HFF-Myc (cell line): ENCODE results near the gene FLT3.
"Not testable (repeated sequence)": the region's sequence is repeated elsewhere in the genome, so short reads cannot be mapped to it uniquely, and the experiment has no call there.

Experiments
- DNase-seq: peaks from one replicate; pipeline ENCODE4 v3.0.0-alpha.2; 2011; ENCODE audit warnings: low read depth; ENCODE audit errors: extremely low read depth
- H3K4me3 ChIP-seq: replicated peaks from 2 replicates; pipeline ENCODE4 v1.5.1; 2011; ENCODE audit warnings: low read depth, mild to moderate bottlenecking, control low read depth, low read length
- TF ChIP-seq, protein P1 (sequence below): IDR thresholded peaks from 2 replicates; pipeline ENCODE4 v1.5.1; 2012; ENCODE audit warnings: mild to moderate bottlenecking, low read depth, low read length, control low read depth; ENCODE audit errors: missing control alignments

The FLT3 gene

DNA sequence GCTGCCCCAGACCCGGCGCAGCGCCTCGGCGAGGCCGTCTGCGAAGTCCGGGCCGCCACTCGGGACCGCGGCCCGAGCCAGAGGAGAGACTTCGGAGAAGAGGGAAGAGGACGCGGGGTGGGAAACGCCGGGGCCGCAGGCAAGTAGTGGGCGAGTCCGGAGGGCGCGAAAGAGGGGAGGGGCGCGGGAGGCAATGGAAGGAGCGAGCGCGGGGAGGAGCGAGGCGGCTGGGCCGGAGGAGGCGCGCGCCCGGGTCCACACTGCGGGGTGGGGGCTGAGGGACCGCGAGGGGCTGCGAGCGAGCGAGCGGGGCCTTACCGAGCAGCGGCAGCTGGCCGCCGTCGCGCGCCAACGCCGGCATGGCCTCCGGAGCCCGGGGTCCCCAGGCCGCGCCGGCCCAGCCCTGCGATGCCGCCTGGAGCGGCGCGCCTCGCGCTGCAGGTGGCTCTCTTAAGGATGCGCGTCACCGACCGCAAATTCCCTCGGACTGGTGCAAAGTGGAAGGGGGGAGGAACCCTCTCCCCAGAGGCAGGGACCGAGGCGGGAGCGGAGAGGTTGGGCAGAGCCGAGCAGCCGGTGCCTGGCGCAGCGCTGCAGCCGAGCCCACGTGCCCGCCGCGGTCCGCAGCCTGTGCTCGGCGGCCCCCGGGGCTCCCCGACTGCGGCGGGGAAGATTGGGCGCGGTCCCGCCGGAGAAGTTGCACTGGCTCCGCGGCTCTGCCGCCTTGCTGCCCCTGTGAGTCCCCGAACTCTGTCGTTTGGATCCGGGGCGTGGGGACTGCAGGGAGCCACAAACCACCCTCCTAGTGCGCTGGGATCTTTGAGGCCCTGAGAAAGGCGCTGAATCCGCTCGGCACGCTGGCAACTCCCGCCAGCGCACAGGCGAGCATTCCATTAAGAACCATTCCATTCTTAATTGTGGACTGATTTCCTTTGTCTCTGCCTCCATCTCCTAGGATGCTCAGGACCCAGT lies at the start of gene FLT3:
TSS of gene FLT3 (minus strand) at position 427 of the 972 bp plus-strand sequence. CDS start at position 361, 66 bp downstream.
- no peak for DNase-seq
- TF ChIP-seq, protein P1, sequence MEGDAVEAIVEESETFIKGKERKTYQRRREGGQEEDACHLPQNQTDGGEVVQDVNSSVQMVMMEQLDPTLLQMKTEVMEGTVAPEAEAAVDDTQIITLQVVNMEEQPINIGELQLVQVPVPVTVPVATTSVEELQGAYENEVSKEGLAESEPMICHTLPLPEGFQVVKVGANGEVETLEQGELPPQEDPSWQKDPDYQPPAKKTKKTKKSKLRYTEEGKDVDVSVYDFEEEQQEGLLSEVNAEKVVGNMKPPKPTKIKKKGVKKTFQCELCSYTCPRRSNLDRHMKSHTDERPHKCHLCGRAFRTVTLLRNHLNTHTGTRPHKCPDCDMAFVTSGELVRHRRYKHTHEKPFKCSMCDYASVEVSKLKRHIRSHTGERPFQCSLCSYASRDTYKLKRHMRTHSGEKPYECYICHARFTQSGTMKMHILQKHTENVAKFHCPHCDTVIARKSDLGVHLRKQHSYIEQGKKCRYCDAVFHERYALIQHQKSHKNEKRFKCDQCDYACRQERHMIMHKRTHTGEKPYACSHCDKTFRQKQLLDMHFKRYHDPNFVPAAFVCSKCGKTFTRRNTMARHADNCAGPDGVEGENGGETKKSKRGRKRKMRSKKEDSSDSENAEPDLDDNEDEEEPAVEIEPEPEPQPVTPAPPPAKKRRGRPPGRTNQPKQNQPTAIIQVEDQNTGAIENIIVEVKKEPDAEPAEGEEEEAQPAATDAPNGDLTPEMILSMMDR: no peak
- H3K4me3 ChIP-seq: peak within 1 kb of the TSS; percentile 28

DNA sequence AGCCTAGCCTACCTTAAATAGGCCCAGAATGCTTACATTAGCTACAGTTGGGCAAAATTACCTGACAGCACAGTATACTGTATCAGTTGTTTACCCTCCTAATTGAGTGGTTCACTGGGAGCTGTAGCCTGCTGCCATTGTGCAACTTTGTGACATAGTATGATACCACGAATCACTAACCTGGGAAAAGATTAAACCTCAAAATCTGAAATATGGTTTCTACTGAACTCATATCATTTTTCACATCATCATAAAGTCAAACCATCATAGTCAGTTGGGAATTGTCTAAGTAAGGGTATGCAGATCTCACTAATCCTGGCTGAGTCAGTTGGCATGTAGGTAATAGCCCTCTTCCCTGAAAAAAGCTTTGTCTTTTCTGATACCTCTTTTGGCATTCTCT lies 47.1 kb upstream of the FLT3 start:
- H3K4me3 ChIP-seq: no peak overlapping the region
- DNase-seq: no peak
- TF ChIP-seq, protein P1: no peak

DNA sequence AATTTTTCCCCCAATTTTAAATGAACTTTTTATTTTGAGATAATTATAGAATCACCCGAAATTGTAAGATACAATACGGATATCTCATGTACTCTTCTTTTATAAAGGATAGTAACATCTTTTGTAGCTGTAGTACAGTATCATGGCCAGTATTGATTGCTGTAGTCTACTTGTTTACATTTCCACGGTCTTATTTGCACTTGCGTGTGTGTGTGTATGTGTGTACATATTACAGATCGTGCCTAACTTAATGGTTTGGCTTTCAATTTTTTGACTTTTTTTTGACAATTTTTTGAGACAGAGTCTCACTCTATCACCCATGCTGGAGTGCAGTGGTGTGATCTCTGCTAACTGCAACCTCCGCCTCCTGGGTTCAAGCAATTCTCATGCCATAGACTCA lies 44.7 kb upstream of the FLT3 start:
- no peak for DNase-seq
- TF ChIP-seq, protein P1: no peak
- no peak overlapping the region for H3K4me3 ChIP-seq

DNA sequence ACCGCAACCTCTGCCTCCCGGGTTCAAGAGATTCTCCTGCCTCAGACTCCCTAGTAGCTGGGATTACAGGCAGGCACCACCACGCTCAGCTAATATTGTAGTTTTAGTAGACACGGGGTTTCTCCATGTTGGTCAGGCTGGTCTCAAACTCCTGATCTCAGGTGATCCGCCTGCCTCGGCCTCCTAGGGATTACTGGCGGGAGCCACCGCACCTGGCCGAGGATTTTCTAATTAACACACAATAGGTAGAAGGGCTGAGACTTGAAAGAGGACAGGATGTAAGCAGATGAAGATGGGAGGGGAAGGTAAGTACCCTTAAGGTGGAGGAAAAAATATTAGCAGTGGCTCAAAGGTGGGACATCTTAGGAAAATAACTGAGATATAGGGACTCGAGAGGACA lies 41.2 kb upstream of the FLT3 start:
- H3K4me3 ChIP-seq, DNase-seq: not testable (repeated sequence)

DNA sequence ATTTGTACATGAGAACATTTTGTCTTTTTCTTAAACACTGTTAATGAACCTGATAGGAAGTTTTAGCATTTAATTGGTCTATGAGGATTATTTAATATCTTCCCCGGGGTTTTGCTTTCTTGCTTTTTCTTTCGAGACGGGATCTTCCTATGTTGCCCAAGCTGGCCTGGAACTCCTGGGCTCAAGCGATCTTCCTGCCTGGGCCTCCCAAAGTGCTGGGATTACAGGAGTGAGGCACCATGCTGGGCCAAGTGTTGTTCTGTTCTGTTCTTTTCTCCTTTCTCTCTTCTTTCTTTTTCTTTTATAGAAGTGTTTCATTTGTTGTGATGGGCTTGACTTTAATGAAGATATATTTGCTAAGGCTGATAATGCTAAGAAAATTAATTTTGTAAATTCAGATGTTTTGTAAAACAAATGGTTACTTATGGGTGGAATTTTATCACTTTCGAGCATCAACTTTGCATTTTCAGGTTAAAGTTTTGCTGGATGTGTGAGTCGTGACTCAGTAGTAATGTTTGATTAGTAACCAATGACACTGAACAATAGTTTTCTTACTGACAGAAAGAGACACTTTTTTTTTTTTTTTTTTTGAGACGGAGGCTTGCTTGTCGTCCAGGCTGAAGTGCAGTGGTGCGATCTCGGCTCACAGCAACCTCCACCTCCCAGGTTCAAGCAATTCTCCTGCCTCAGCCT lies 40.2 kb upstream of the FLT3 start:
- H3K4me3 ChIP-seq: peak overlapping the region; percentile 87
- DNase-seq: no peak
- TF ChIP-seq, protein P1: no peak

DNA sequence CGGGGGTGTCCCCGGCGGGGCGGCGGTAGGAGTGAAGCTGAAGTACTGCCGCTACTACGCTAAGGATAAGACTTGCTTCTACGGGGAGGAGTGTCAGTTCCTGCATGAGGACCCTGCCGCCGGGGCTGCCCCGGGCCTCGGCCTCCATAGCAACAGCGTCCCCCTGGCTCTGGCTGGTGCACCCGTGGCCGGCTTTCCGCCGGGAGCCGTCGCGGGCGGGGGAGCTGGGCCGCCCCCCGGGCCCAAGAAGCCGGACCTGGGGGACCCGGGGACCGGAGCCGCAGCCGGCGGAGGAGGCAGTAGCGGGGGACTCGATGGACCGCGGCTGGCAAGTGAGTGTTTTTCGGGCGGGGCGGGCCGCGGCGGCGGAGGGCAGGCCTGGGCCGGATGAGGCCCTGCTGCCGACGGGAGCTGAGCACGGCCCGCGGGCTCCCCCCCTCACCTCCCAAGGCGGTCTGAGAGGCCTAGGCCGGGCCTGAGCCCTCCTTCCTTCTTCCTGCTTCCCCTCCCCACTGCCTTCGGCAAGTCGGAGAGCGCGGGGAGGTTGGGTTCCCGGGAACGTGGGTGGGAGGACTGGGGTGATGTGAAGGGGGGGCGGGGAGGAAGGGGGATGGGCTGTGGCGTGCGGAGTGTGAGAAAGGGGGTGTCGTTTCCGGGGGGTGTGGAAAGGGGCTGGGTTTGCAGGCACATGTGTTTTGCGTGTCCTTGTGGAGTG lies 38.5 kb upstream of the FLT3 start:
- peak; percentile 77 for DNase-seq
- TF ChIP-seq, protein P1: no peak
- peak overlapping the region; percentile 87 for H3K4me3 ChIP-seq
